ENCODE data around the gene MZB1. TPM values are rescaled to one million over a fixed set of nuclear protein-coding genes. Genes with fewer than 3 reads are reported as not detected.
A peak's percentile ranks its signal among the peaks of the same experiment; 100 is the strongest.

MZB1 gene
- total RNA-seq, 1 experiment from 2014 or later = 1.1 TPM

- Mint-ChIP-seq H3K27ac (no peak overlapping the region), H3K4me1 (peaks cover 17% of the 10 kb centered on the region), H3K36me3 (no peaks in the 10 kb centered on the region), H3K4me3 (no peak overlapping the region), H3K9me3 (no peaks in the 10 kb centered on the region), H3K27me3 (ENCODE audit: low read depth) (peaks cover 8% of the 10 kb centered on the region; the same call in 1 of the 2 replicates)
- TF ChIP-seq ZNF138 (CRISPR knock-in tag; conservative IDR thresholded peaks at IDR 0.05) (no peak), GABPB1 (CRISPR knock-in tag; IDR thresholded peaks at IDR 0.05) (peak; percentile 74)
- no peak for ATAC-seq
- CTCF ChIA-PET = interaction anchor here (1.6 kb wide), 1 partner anchor 16 kb away, joined by 3 read pairs; no protein-coding TSS in a partner anchor
- POLR2A ChIA-PET = no interaction called here
- DNase-seq (ENCODE audit: low spot score) = no peak
Observed at GRCh38 chr5:139386050-139386438, 3.7 kb downstream of the MZB1 start.

DNA sequence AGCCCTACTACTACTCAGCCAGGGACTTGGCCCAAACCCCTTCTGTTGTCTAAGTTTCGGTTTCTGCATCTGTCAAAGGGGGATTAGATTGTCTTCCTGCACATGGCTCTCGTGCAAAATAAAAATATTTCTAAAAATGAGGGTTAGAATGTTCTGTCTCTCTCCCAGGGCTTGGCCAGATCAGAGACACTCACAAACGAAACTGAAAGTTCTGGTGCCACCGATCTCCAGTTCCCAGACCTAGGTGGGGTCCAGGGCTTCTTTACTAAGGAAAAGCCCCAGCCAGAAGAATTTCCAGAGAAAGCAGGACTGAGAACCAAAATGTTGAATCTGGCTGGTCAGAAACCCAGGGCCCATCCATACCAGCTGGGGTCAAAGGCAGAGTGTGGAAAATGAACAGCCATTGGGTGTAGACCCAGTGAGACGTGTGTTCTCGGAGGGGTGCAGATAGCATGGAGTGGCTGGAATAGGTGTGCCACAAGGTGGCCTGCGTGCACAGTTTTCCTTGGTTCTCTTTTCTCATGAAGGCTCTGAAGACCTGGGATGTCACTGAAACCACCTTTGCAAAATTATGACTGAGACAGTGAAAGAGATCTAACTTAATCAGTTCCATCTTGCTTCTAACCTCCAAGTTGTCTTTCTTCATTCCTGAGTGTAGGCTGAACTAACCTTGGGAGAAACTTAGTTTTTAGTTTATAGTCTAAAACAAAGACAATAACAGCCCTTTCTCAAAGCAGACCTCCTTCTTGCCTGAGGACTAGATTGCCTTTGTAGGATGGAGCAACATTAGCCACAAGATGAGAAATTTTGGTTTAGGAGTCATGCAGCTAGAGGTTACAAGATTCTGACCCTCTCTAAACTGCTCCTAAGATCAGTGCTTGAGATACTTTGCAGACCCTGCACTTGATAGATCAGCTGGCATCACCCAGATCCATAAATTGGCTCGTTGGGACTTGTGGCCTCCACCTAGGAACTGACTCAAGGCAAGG lies 4.4 kb downstream of the MZB1 start:
- peaks cover 20% of the 10 kb centered on the region for H3K4me1 Mint-ChIP-seq
- ATAC-seq (no peak), DNase-seq (ENCODE audit: low spot score) (no peak)
- ChIA-PET POLR2A (no interaction called here), CTCF (no interaction called here)
- no peaks in the 10 kb centered on the region for H3K36me3 Mint-ChIP-seq
- H3K27ac Mint-ChIP-seq = no peak overlapping the region
- H3K4me3 Mint-ChIP-seq = no peak overlapping the region
- no peaks in the 10 kb centered on the region for H3K9me3 Mint-ChIP-seq
- H3K27me3 Mint-ChIP-seq (ENCODE audit: low read depth) = peaks cover 8% of the 10 kb centered on the region; the same call in 1 of the 2 replicates
- TF ChIP-seq, protein P1, sequence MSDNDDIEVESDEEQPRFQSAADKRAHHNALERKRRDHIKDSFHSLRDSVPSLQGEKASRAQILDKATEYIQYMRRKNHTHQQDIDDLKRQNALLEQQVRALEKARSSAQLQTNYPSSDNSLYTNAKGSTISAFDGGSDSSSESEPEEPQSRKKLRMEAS (CRISPR knock-in tag; IDR thresholded peaks at IDR 0.05) = no peak
- TF ChIP-seq PRDM15 (CRISPR knock-in tag; IDR thresholded peaks at IDR 0.05) = no peak
- TF ChIP-seq GTF2I (CRISPR knock-in tag; conservative IDR thresholded peaks at IDR 0.05) = no peak
- no peak for TF ChIP-seq ZNF396 (CRISPR knock-in tag; IDR thresholded peaks at IDR 0.05; ENCODE audit: borderline replicate concordance)
- no peak for TF ChIP-seq MXD4 (CRISPR knock-in tag; IDR thresholded peaks at IDR 0.05; ENCODE audit: borderline replicate concordance)
- TF ChIP-seq NR3C1 (CRISPR knock-in tag; conservative IDR thresholded peaks at IDR 0.05; ENCODE audit: low read depth) = no peak
- TF ChIP-seq ZBTB21 (CRISPR knock-in tag; IDR thresholded peaks at IDR 0.05; ENCODE audit: borderline replicate concordance) = no peak

DNA sequence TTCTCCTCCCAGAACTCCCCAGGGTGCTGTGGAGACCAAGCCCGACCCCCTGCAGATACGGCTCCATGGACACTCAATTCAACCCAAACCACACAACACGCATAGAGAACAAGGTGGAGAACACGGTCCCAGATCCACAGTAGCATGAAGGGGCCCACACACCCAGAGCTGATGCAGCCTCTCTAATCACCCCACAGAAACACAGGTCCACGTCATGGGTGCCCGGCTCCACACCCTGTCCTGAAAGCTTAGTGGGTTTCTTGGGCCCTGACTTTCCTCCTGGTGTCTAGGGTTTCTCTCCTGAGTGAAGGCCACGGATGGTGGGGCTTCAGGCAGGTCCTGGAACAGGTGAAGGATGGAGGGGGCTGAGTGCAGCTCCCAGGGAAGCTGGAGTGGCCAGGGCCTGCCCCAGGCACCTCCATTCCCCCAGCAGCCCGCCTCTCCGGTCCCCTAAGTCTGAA lies 5.1 kb downstream of the MZB1 start:
- DNase-seq (ENCODE audit: low spot score) (no peak), ATAC-seq (no peak)
- peaks cover 8% of the 10 kb centered on the region; the same call in 1 of the 2 replicates for H3K27me3 Mint-ChIP-seq (ENCODE audit: low read depth)
- H3K36me3 Mint-ChIP-seq = no peaks in the 10 kb centered on the region
- ChIA-PET POLR2A (no interaction called here), CTCF (no interaction called here)
- no peak overlapping the region for H3K27ac Mint-ChIP-seq
- no peaks in the 10 kb centered on the region for H3K9me3 Mint-ChIP-seq
- H3K4me1 Mint-ChIP-seq = peaks cover 23% of the 10 kb centered on the region
- TF ChIP-seq MYBL2 (CRISPR knock-in tag; IDR thresholded peaks at IDR 0.05) = no peak
- TF ChIP-seq FOXP4 (CRISPR knock-in tag; IDR thresholded peaks at IDR 0.05) = no peak
- TF ChIP-seq CREM (CRISPR knock-in tag; IDR thresholded peaks at IDR 0.05) = no peak
- no peak overlapping the region for H3K4me3 Mint-ChIP-seq

Data from WTC11 (cell line).